ENCODE measurements around the gene ACP2. TPM values are rescaled to one million over a fixed set of nuclear protein-coding genes. Genes with fewer than 3 reads are reported as not detected.

The ACP2 gene
- total RNA-seq, 1 donor = 32.2 TPM

DNA sequence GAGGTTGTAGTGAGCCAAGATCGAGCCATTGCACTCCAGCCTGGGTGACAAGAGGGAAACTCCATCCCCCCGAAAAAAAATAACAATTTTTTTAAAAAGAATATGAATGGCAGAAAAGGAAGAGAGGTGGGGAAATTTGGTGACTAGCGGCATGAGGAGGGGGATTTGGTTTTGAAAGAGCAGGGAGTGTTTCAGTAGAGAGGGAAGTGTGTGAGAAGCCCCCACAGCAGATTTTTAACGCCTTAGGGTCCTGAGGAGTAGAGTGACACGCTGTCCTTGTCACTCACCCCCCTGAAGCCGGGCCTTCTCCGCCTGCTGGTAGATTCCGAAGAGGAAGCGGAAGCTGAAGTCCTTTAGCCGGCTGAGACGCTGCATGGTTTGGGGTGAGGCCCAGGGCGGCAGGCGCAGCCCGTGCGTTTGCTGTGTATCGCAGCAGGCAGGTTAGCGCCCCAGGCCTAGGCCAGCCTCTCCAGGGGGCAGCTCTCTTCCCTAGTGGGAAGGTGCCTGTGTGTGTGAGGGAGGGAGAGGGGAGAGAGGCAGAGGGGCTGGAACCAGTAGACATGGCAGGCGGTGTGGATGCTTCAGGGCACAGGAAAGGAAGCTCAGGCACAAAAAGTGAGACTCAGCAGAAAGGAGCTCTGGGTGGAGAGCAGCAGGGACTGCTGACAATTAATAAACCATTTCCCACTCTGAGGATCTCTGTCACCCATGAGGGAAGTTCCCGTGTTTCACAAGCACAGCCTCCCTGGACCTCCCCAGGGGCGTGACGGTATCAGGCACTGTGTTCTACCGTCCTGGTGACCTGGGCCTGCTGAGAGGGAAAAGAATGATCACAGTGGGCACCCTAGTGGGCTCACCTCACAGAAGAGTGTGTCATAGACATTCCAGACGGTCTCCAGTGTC, 3.9 kb downstream of the ACP2 start:
- no peak for TF ChIP-seq CTCF (IDR thresholded peaks at IDR 0.05; ENCODE audit: extremely low read depth, low read depth, low read length)
- no peak for DNase-seq (ENCODE audit: insufficient read length, low spot score, missing footprints)
- no peak overlapping the region for H3K4me2 ChIP-seq (ENCODE audit: insufficient read depth, low read length)
- no peaks in the 10 kb centered on the region for H3K27me3 ChIP-seq (ENCODE audit: insufficient read depth, low read length)
- peaks cover 29% of the 10 kb centered on the region for H3K79me2 ChIP-seq (ENCODE audit: insufficient read depth, low read length)
- H3K4me3 ChIP-seq (ENCODE audit: insufficient read depth, low read length) = no peak overlapping the region
- no peaks in the 10 kb centered on the region for H4K20me1 ChIP-seq (ENCODE audit: insufficient read depth, low read length)
- H3K27ac ChIP-seq (ENCODE audit: low read depth, low read length) = no peak overlapping the region
- H3K36me3 ChIP-seq (ENCODE audit: insufficient read depth, low read length) = peaks cover 49% of the 10 kb centered on the region
- H3K9me3 ChIP-seq (ENCODE audit: low read depth, low read length) = no peaks in the 10 kb centered on the region
- H3K4me1 ChIP-seq (ENCODE audit: insufficient read depth, low read length) = peaks cover 30% of the 10 kb centered on the region
- H2AFZ ChIP-seq (ENCODE audit: low read length) = no peak overlapping the region

- Histone ChIP-seq H3K27me3 (ENCODE audit: insufficient read depth, low read length) (no peaks in the 10 kb centered on the region), H2AFZ (ENCODE audit: low read length) (no peak overlapping the region), H3K4me1 (ENCODE audit: insufficient read depth, low read length) (peaks cover 23% of the 10 kb centered on the region), H3K79me2 (ENCODE audit: insufficient read depth, low read length) (peaks cover 17% of the 10 kb centered on the region), H3K4me2 (ENCODE audit: insufficient read depth, low read length) (no peak overlapping the region), H4K20me1 (ENCODE audit: insufficient read depth, low read length) (no peaks in the 10 kb centered on the region), H3K9me3 (ENCODE audit: low read depth, low read length) (no peaks in the 10 kb centered on the region), H3K27ac (ENCODE audit: low read depth, low read length) (no peak overlapping the region), H3K36me3 (ENCODE audit: insufficient read depth, low read length) (peaks cover 60% of the 10 kb centered on the region), H3K4me3 (ENCODE audit: insufficient read depth, low read length) (no peak overlapping the region)
- no peak for DNase-seq (ENCODE audit: insufficient read length, low spot score, missing footprints)
- no peak for TF ChIP-seq CTCF (IDR thresholded peaks at IDR 0.05; ENCODE audit: extremely low read depth, low read depth, low read length)
Observed at GRCh38 chr11:47243454-47243853, 5.2 kb downstream of the ACP2 start.

DNA sequence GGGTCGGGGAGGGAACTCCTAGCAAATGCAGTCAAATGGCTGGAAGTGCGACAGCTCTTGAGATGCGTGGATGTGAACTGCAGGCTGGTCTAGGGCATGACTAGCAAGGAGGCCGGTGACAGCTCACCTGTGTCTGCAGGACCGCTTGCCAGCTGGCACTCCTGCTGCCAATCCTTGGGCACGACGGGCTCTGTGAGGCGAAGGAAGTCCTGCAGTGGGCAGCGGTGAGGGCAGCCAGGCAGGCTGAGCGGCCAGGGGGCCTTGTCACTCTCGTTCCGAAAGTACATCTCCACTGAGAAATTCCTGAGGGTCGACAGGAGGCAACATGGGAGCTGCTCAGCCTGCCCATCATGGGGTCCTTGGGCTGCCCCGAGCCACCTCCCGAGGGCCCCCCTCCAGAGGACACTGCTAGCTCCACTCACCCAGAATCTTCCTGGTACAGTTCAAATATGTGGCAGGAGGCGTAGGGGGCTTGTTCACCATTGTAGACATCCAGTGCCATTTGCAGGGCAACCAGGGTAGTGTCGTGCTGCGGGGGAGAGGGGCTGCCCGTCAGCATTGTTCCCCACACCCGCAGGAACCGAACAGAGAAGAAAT, 5.9 kb downstream of the ACP2 start:
- Histone ChIP-seq H3K4me2 (ENCODE audit: insufficient read depth, low read length) (no peak overlapping the region), H3K4me1 (ENCODE audit: insufficient read depth, low read length) (peaks cover 16% of the 10 kb centered on the region), H3K36me3 (ENCODE audit: insufficient read depth, low read length) (peaks cover 64% of the 10 kb centered on the region), H3K4me3 (ENCODE audit: insufficient read depth, low read length) (no peak overlapping the region), H3K27ac (ENCODE audit: low read depth, low read length) (no peak overlapping the region), H2AFZ (ENCODE audit: low read length) (no peak overlapping the region), H3K79me2 (ENCODE audit: insufficient read depth, low read length) (peaks cover 9% of the 10 kb centered on the region), H4K20me1 (ENCODE audit: insufficient read depth, low read length) (no peaks in the 10 kb centered on the region), H3K9me3 (ENCODE audit: low read depth, low read length) (no peaks in the 10 kb centered on the region), H3K27me3 (ENCODE audit: insufficient read depth, low read length) (no peaks in the 10 kb centered on the region)
- no peak for TF ChIP-seq CTCF (IDR thresholded peaks at IDR 0.05; ENCODE audit: extremely low read depth, low read depth, low read length)
- DNase-seq (ENCODE audit: insufficient read length, low spot score, missing footprints) = no peak

DNA sequence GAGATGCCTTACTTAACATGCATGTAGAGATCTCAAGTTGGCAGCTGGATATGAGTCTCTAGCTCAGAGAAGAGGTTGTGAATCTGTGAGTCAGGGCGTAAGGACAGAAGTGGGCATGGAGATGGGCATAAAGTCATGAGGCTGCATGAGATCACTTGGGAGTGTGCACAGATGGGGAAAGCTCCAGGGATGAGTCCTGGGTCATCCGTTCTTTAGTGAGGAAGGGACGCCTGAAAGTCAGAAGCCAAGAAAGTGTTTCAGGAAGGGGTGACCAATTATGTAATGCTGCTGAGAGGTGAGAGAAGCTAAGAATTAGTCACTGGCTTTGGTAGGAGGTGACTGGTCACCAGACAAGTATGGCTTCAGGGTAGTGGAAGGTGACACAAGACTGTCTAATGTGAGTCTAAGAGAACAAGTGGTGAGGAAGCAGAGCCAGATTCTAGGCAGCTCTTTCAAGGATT, 6.7 kb downstream of the ACP2 start:
- H2AFZ ChIP-seq (ENCODE audit: low read length) = no peak overlapping the region
- H4K20me1 ChIP-seq (ENCODE audit: insufficient read depth, low read length) = no peaks in the 10 kb centered on the region
- peaks cover 63% of the 10 kb centered on the region for H3K36me3 ChIP-seq (ENCODE audit: insufficient read depth, low read length)
- H3K27ac ChIP-seq (ENCODE audit: low read depth, low read length) = peak overlapping the region; percentile 4
- peaks cover under 1% of the 10 kb centered on the region for H3K79me2 ChIP-seq (ENCODE audit: insufficient read depth, low read length)
- peaks cover 13% of the 10 kb centered on the region for H3K4me1 ChIP-seq (ENCODE audit: insufficient read depth, low read length)
- no peak overlapping the region for H3K4me3 ChIP-seq (ENCODE audit: insufficient read depth, low read length)
- no peaks in the 10 kb centered on the region for H3K27me3 ChIP-seq (ENCODE audit: insufficient read depth, low read length)
- H3K9me3 ChIP-seq (ENCODE audit: low read depth, low read length) = no peaks in the 10 kb centered on the region
- no peak for DNase-seq (ENCODE audit: insufficient read length, low spot score, missing footprints)
- TF ChIP-seq CTCF (IDR thresholded peaks at IDR 0.05; ENCODE audit: extremely low read depth, low read depth, low read length) = no peak
- no peak overlapping the region for H3K4me2 ChIP-seq (ENCODE audit: insufficient read depth, low read length)

All from osteoblast (primary cell).